Right atrium auricular region (tissue), 2 donors: ENCODE results near the gene SRSF5. TPM values are rescaled to one million over a fixed set of nuclear protein-coding genes. Genes with fewer than 3 reads are reported as not detected.

Experiments
- DNase-seq: peaks from one replicate; pipeline ENCODE4 v3.0.0-alpha.2; 2019; ENCODE audit warnings: low spot score
- H3K27ac ChIP-seq, 2 donors: fragments of 200-600 bp; sonication (generic); 1 replicate in 1 of 2; 2 replicates in 1 of 2; pipeline ENCODE4 v1.5.1; 2016 to 2019
- H3K27me3 ChIP-seq, 2 donors: fragments of 200-600 bp; sonication (generic); one replicate each; pipeline versions ENCODE4 v1.5.1 to v1.6.0; 2017 to 2019
- H3K36me3 ChIP-seq: fragments of 200-600 bp; sonication (generic); one replicate; pipeline ENCODE4 v1.5.1; 2016
- H3K4me1 ChIP-seq, 2 donors: fragments of 200-600 bp; sonication (generic); one replicate each; pipeline versions ENCODE4 v1.5.1 to v1.6.0; 2017 to 2019
- H3K4me3 ChIP-seq, 2 donors: fragments of 200-600 bp; sonication (generic); 1 replicate in 1 of 2; 2 replicates in 1 of 2; pipeline ENCODE4 v1.5.1; 2017 to 2019; ENCODE audit warnings: mild to moderate bottlenecking in 1 of 2, moderate library complexity in 1 of 2
- H3K9me3 ChIP-seq, 2 donors: fragments of 200-600 bp; sonication (generic); one replicate each; pipeline ENCODE4 v1.5.1; 2019
- CTCF ChIP-seq, 2 donors: fragments of 200-600 bp; sonication (generic); IDR thresholded peaks; one replicate each; pipeline ENCODE4 v1.5.1; 2019; ENCODE audit warnings: antibody characterized with exemption in 2 of 2
- total RNA-seq, 2 donors: library from RNA; depleted of rRNA; stranded (reverse); fragments of >200 nt; gene quantifications; one replicate each; pipeline ENCODE4 v1.1.0, GENCODE V29; 2016

SRSF5 gene
- total RNA-seq, 2 donors from 2014 or later, result 96.8 to 111 TPM

GRCh38 chr14:69741055-69741454, 25.9 kb upstream of the SRSF5 start:
- no peaks in the 10 kb centered on the region for H3K36me3 ChIP-seq
- H3K9me3 ChIP-seq, result peaks cover 0 to 7% of the 10 kb centered on the region in 2 donors
- TF ChIP-seq CTCF (IDR thresholded peaks at IDR 0.05), result no peak
- H3K27ac ChIP-seq, result no peak overlapping the region
- H3K27me3 ChIP-seq, result no peaks in the 10 kb centered on the region
- no peaks in the 10 kb centered on the region for H3K4me1 ChIP-seq
- no peak overlapping the region for H3K4me3 ChIP-seq
- DNase-seq, result no peak

- no peaks in the 10 kb centered on the region for H3K36me3 ChIP-seq
- no peak for DNase-seq
- TF ChIP-seq CTCF (IDR thresholded peaks at IDR 0.05), result no peak
- H3K27ac ChIP-seq, result no peak overlapping the region
- no peaks in the 10 kb centered on the region for H3K4me1 ChIP-seq
- H3K27me3 ChIP-seq, result no peaks in the 10 kb centered on the region
- no peaks in the 10 kb centered on the region for H3K9me3 ChIP-seq
- no peak overlapping the region for H3K4me3 ChIP-seq
These were observed 17.0 kb upstream of the SRSF5 start for GRCh38 chr14:69749956-69750355.

GRCh38 chr14:69750495-69750894, 16.4 kb upstream of the SRSF5 start:
- no peak overlapping the region for H3K27ac ChIP-seq
- no peak for DNase-seq

GRCh38 chr14:69752773-69753172, 14.2 kb upstream of the SRSF5 start:
- no peak for TF ChIP-seq CTCF (IDR thresholded peaks at IDR 0.05)
- Histone ChIP-seq H3K4me1 (no peaks in the 10 kb centered on the region), H3K27me3 (no peaks in the 10 kb centered on the region), H3K9me3 (no peaks in the 10 kb centered on the region), H3K27ac (no peak overlapping the region), H3K36me3 (no peaks in the 10 kb centered on the region), H3K4me3 (no peak overlapping the region)
- no peak for DNase-seq

More at GRCh38 chr14:69750495-69750894, 16.4 kb upstream of the SRSF5 start:
- Histone ChIP-seq H3K4me3 (no peak overlapping the region), H3K9me3 (no peaks in the 10 kb centered on the region), H3K36me3 (no peaks in the 10 kb centered on the region), H3K27me3 (no peaks in the 10 kb centered on the region), H3K4me1 (no peaks in the 10 kb centered on the region)
- TF ChIP-seq CTCF (IDR thresholded peaks at IDR 0.05), result no peak

GRCh38 chr14:69753860-69754259, 13.1 kb upstream of the SRSF5 start:
- TF ChIP-seq CTCF (IDR thresholded peaks at IDR 0.05), result no peak
- no peaks in the 10 kb centered on the region for H3K9me3 ChIP-seq
- no peaks in the 10 kb centered on the region for H3K4me1 ChIP-seq
- H3K36me3 ChIP-seq, result no peaks in the 10 kb centered on the region
- H3K27ac ChIP-seq, result no peak overlapping the region
- no peak overlapping the region for H3K4me3 ChIP-seq
- DNase-seq, result no peak
- no peaks in the 10 kb centered on the region for H3K27me3 ChIP-seq

GRCh38 chr14:69754487-69754886, 12.5 kb upstream of the SRSF5 start:
- Histone ChIP-seq H3K4me1 (no peaks in the 10 kb centered on the region), H3K4me3 (no peak overlapping the region), H3K27me3 (no peaks in the 10 kb centered on the region), H3K9me3 (no peaks in the 10 kb centered on the region), H3K36me3 (no peaks in the 10 kb centered on the region), H3K27ac (no peak overlapping the region)
- TF ChIP-seq CTCF (IDR thresholded peaks at IDR 0.05), result no peak
- no peak for DNase-seq
